ENCODE results near the gene RFPL2.

Gene RFPL2

DNA sequence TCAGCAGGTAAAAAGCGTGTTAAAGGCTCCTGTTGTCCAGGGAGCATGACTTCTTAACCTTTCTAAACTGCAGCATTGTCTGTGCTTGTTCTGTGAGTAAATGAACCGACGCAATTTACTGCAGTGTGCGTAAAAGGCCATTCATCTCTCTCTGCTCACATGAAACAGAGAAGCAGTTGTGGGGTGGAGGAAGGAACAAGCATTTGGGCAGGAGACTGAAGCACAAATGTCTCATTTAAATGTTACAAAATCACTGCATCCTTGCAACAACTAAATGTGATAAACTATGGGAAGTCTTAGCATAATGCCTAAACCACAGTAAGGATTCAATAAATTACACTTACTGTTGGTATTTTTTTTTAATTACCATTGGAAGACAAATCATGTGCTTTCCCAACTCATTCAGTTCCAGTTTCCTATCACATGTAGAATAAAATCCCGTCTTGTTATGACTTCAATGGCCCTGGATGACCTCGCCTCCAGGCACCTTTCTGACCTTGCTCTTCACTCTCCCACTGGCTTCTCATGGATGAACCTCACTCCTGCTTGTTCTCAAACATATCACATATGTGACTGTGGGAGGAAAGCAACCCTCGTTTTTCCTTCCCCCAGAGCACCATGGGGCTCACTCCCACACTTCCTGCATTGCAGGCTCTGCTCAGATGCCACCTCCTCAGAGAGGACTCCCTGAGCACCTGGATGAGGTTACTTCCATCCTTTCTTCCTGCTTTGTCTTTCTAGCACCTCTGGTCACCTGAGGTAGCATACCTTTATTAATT is 21.6 kb upstream of the RFPL2 start:
- Histone ChIP-seq H3K4me1 (ENCODE audit: control insufficient read depth, insufficient read depth, low read length) (no peaks in the 10 kb centered on the region), H3K27ac (ENCODE audit: low read depth, low read length) (no peak overlapping the region), H3K36me3 (ENCODE audit: control insufficient read depth, insufficient read depth, low read length) (no peaks in the 10 kb centered on the region), H3K27me3 (ENCODE audit: control insufficient read depth, insufficient read depth, low read length) (no peaks in the 10 kb centered on the region), H3K9ac (ENCODE audit: low read length) (no peak overlapping the region), H3K9me3 (ENCODE audit: control insufficient read depth, insufficient read depth, low read depth, low read length) (no peaks in the 10 kb centered on the region), H3K4me3 (ENCODE audit: low read depth, low read length) (no peak overlapping the region)

DNA sequence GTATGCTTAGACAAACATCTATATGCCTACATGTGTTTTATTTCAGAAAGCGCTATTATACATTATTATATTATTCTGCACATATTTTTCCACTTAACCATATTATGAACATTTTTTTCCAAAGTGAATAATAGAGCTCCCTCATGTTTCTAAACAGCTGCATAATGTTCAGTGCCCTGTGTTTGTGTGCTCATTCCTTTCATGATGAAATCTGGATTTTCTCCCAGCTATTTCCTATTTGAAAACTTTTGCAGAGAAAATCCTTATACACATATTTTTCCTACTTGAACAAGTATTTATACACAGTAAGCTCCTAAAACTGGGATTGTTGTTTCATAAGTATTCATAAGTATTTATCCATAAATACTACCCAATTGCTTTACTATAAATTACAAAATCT is 18.1 kb upstream of the RFPL2 start:
- no peaks in the 10 kb centered on the region for H3K4me1 ChIP-seq (ENCODE audit: control insufficient read depth, insufficient read depth, low read length)
- H3K27ac ChIP-seq (ENCODE audit: low read depth, low read length) = no peak overlapping the region
- H3K9ac ChIP-seq (ENCODE audit: low read length) = no peak overlapping the region
- no peaks in the 10 kb centered on the region for H3K9me3 ChIP-seq (ENCODE audit: control insufficient read depth, insufficient read depth, low read depth, low read length)
- no peaks in the 10 kb centered on the region for H3K36me3 ChIP-seq (ENCODE audit: control insufficient read depth, insufficient read depth, low read length)
- no peaks in the 10 kb centered on the region for H3K27me3 ChIP-seq (ENCODE audit: control insufficient read depth, insufficient read depth, low read length)
- H3K4me3 ChIP-seq (ENCODE audit: low read depth, low read length) = no peak overlapping the region

DNA sequence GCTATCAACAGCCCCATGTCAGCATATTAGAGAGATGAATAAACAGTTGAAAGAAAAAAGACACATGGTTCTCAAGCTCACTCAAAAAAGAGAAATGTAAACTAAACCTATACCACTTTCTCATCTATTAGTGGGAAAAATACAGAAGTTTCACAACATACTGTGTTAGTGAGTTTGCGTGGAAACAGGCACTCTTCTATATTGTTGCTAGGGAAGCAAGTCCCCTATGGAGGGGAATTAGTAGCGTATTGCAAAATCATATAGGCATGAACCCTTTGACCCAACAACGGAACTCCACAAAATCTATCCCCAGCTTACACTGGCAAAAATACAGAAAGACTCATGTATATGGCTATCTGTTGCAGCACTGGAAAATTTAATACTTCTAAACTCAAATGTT is 14.2 kb upstream of the RFPL2 start:
- Histone ChIP-seq H3K27me3 (ENCODE audit: control insufficient read depth, insufficient read depth, low read length) (no peaks in the 10 kb centered on the region), H3K4me3 (ENCODE audit: low read depth, low read length) (no peak overlapping the region), H3K9ac (ENCODE audit: low read length) (no peak overlapping the region), H3K4me1 (ENCODE audit: control insufficient read depth, insufficient read depth, low read length) (no peaks in the 10 kb centered on the region), H3K36me3 (ENCODE audit: control insufficient read depth, insufficient read depth, low read length) (no peaks in the 10 kb centered on the region), H3K9me3 (ENCODE audit: control insufficient read depth, insufficient read depth, low read depth, low read length) (no peaks in the 10 kb centered on the region), H3K27ac (ENCODE audit: low read depth, low read length) (no peak overlapping the region)

DNA sequence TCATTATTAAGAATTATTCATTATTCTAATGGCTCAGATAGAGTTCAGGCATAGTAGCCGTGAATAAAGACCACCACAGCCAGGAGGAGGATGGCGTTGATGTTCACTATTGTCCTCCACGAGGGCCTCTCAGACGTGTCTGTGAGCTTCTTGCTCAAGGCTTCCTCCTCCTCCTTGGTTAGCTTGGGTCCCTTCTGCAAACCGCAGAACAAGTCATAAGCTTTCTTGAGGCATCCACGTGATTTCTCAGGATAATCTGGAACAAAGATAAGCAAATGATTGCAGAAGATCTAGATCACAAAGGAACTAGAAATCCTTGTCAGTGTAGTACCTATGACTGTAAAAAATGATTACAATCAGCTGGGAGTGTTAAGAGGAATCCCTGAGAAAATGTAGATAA is 13.6 kb upstream of the RFPL2 start:
- Histone ChIP-seq H3K9ac (ENCODE audit: low read length) (no peak overlapping the region), H3K4me3 (ENCODE audit: low read depth, low read length) (no peak overlapping the region), H3K4me1 (ENCODE audit: control insufficient read depth, insufficient read depth, low read length) (no peaks in the 10 kb centered on the region), H3K36me3 (ENCODE audit: control insufficient read depth, insufficient read depth, low read length) (no peaks in the 10 kb centered on the region), H3K27me3 (ENCODE audit: control insufficient read depth, insufficient read depth, low read length) (no peaks in the 10 kb centered on the region), H3K27ac (ENCODE audit: low read depth, low read length) (no peak overlapping the region), H3K9me3 (ENCODE audit: control insufficient read depth, insufficient read depth, low read depth, low read length) (no peaks in the 10 kb centered on the region)

DNA sequence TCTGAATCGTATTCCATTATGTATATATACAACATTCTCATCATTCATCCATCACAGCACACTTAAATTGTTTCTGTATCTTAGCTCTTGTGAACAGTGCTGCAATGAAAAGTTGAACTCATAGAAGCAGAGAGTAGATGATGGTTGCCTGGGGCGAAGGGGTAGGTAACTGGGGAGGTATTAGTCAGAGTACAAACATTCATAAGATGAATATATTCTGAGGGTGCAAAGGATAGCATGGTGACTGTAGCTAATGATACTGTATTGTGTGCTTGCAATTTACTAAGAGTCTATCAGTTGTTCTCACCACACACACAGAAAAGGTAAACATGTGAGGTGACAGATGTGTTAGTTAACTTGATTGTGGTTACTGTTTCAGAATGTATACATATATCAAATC is 12.6 kb upstream of the RFPL2 start:
- no peak overlapping the region for H3K4me3 ChIP-seq (ENCODE audit: low read depth, low read length)
- no peaks in the 10 kb centered on the region for H3K9me3 ChIP-seq (ENCODE audit: control insufficient read depth, insufficient read depth, low read depth, low read length)
- H3K27me3 ChIP-seq (ENCODE audit: control insufficient read depth, insufficient read depth, low read length) = no peaks in the 10 kb centered on the region
- H3K36me3 ChIP-seq (ENCODE audit: control insufficient read depth, insufficient read depth, low read length) = no peaks in the 10 kb centered on the region
- H3K4me1 ChIP-seq (ENCODE audit: control insufficient read depth, insufficient read depth, low read length) = no peaks in the 10 kb centered on the region
- no peak overlapping the region for H3K9ac ChIP-seq (ENCODE audit: low read length)
- H3K27ac ChIP-seq (ENCODE audit: low read depth, low read length) = no peak overlapping the region

DNA sequence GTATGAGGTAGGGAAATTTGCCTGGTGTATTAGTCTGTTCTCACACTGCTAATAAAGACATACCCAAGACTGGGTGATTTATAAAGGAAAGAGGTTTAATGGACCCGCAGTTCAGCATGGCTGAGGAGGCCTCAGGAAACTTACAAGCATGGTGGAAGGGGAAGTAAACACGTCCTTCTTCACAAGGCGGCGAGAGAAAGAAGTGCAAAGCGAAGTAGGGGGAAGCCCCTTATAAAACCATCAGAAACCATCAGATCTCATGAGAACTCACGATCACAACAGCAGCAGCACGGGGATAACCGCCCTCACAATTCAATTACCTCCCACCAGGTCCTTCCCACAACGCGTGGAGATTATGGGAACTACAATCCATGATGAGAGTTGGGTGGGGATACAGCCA is 12.0 kb upstream of the RFPL2 start:
- Histone ChIP-seq H3K4me1 (ENCODE audit: control insufficient read depth, insufficient read depth, low read length) (no peaks in the 10 kb centered on the region), H3K9me3 (ENCODE audit: control insufficient read depth, insufficient read depth, low read depth, low read length) (no peaks in the 10 kb centered on the region), H3K9ac (ENCODE audit: low read length) (no peak overlapping the region), H3K27me3 (ENCODE audit: control insufficient read depth, insufficient read depth, low read length) (no peaks in the 10 kb centered on the region), H3K27ac (ENCODE audit: low read depth, low read length) (no peak overlapping the region), H3K36me3 (ENCODE audit: control insufficient read depth, insufficient read depth, low read length) (no peaks in the 10 kb centered on the region), H3K4me3 (ENCODE audit: low read depth, low read length) (no peak overlapping the region)

DNA sequence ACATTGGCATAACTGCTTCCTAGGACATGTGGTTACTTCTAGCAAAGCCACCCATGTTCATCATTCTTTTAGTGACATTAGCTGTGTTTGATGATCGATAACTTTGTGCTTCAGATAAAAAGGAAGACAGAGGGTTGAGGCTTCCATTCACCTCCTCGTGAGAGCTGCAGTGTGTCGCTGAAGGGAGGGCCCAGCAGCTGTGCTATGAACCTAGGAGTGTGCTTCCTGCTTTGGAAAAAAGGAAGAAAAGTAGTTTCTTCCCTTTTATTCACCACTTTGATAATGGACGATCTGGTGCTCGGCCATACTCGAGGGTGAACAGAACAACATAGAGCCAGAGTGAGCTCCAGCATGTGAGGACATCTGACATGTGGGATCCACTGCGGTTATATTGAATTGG is 6.1 kb upstream of the RFPL2 start:
- Histone ChIP-seq H3K36me3 (ENCODE audit: control insufficient read depth, insufficient read depth, low read length) (no peaks in the 10 kb centered on the region), H3K27me3 (ENCODE audit: control insufficient read depth, insufficient read depth, low read length) (peaks cover 3% of the 10 kb centered on the region), H3K27ac (ENCODE audit: low read depth, low read length) (no peak overlapping the region), H3K9me3 (ENCODE audit: control insufficient read depth, insufficient read depth, low read depth, low read length) (no peaks in the 10 kb centered on the region), H3K4me1 (ENCODE audit: control insufficient read depth, insufficient read depth, low read length) (peaks cover 10% of the 10 kb centered on the region), H3K4me3 (ENCODE audit: low read depth, low read length) (no peak overlapping the region), H3K9ac (ENCODE audit: low read length) (no peak overlapping the region)

DNA sequence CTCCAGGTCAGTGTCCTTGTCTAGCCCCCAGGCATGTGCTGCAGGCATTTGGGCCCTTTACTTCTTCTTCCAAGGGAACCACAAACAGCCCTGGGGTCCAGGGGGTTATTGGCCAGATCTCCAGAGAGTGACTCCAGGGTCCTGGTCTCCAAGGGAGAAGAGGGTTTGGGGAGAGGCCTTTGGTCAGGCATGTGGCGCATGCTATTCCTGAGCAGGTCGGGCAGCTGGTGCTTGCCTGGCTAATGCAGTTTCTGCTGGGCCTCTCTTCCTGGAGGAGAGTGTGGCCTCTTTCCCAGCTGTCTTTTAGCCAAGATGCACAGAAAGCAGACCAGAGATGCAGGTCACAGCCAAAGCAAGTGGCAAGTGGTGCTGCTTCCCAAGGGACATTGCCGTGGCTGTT is 3.8 kb upstream of the RFPL2 start:
- Histone ChIP-seq H3K27me3 (ENCODE audit: control insufficient read depth, insufficient read depth, low read length) (peaks cover 25% of the 10 kb centered on the region), H3K9ac (ENCODE audit: low read length) (no peak overlapping the region), H3K27ac (ENCODE audit: low read depth, low read length) (no peak overlapping the region), H3K4me1 (ENCODE audit: control insufficient read depth, insufficient read depth, low read length) (peaks cover 13% of the 10 kb centered on the region), H3K9me3 (ENCODE audit: control insufficient read depth, insufficient read depth, low read depth, low read length) (no peaks in the 10 kb centered on the region), H3K36me3 (ENCODE audit: control insufficient read depth, insufficient read depth, low read length) (no peaks in the 10 kb centered on the region), H3K4me3 (ENCODE audit: low read depth, low read length) (no peak overlapping the region)

DNA sequence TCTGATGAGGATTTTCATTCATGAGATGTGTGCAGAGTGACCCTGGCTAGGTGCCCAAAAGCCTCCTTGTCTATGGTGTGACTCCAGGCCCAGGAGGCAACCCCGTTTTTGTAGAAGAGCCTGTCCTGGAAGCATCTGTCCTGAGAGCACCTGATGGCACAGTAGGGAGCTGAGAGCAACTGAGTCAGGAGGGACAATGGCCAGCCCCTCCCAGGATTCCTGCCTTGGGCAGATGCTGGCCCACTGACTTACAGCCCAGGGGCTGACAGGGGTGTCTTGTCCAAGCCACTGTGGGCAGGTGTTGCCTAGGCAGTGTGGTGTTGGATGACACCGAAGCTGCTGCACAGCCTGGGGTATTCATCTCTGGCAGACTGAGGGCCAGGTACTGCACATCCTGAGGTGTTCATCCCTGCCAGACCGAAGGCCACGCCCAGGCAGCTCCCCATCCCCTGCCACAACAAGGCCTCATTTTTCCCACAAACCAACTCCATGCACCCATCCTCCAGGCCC is 3.2 kb upstream of the RFPL2 start:
- H3K36me3 ChIP-seq (ENCODE audit: control insufficient read depth, insufficient read depth, low read length) = no peaks in the 10 kb centered on the region
- peaks cover 31% of the 10 kb centered on the region for H3K27me3 ChIP-seq (ENCODE audit: control insufficient read depth, insufficient read depth, low read length)
- peaks cover 13% of the 10 kb centered on the region for H3K4me1 ChIP-seq (ENCODE audit: control insufficient read depth, insufficient read depth, low read length)
- H3K27ac ChIP-seq (ENCODE audit: low read depth, low read length) = no peak overlapping the region
- no peaks in the 10 kb centered on the region for H3K9me3 ChIP-seq (ENCODE audit: control insufficient read depth, insufficient read depth, low read depth, low read length)
- H3K9ac ChIP-seq (ENCODE audit: low read length) = no peak overlapping the region
- H3K4me3 ChIP-seq (ENCODE audit: low read depth, low read length) = no peak overlapping the region

DNA sequence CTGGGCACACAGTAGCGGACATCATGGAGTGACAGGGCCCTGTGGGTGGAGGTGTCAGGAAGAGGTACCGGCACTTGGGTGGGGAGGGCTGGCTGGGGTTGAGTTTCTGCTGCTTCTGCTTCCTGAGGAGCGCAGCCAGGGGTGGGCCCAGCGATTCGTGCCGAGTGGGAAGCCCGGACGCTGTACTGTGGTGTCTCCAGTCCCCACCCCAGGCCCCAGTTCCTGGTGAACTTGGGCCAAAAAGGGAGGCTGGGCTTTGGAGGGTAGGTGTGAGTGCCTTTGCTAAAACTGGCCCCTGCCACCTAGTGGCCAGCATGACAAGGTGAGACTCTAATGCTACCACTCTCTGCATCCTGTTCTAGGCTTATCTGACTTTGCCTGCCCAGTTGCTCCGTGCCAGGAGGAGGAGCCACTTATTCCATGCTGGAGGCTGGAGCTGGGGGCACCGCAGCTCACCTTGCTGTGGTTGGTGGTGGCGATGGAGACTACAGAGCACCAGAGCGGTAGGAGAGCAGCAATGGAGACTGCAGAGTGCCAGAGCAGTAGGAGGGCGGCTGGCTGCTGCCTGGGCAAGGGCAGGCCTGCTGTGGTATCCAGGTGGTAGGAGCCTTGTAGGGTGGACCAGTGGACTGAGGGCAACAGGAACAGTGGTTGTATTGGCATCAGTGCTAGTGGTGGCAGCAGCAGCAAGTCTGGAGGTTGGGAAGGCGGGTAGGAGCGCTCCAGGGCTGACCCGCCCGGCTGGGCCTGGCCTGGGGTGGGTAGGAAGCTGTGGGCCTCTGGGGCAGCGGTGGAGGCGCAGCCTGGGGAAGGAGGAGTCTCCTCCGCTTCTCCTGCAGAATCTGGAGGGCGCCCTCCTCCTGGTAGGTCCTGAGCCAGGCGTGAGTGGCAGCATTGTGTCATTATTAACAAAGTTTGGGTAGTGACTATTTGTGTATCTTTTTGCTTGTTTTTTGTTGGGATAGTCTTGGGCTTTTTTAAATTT is 2.2 kb upstream of the RFPL2 start:
- Histone ChIP-seq H3K27me3 (ENCODE audit: control insufficient read depth, insufficient read depth, low read length) (peaks cover 41% of the 10 kb centered on the region), H3K9ac (ENCODE audit: low read length) (no peak overlapping the region), H3K4me1 (ENCODE audit: control insufficient read depth, insufficient read depth, low read length) (peaks cover 13% of the 10 kb centered on the region), H3K36me3 (ENCODE audit: control insufficient read depth, insufficient read depth, low read length) (no peaks in the 10 kb centered on the region), H3K27ac (ENCODE audit: low read depth, low read length) (no peak overlapping the region), H3K4me3 (ENCODE audit: low read depth, low read length) (peak overlapping the region; percentile 19; the same call in 1 of the 2 replicates), H3K9me3 (ENCODE audit: control insufficient read depth, insufficient read depth, low read depth, low read length) (no peaks in the 10 kb centered on the region)
